MM.1S (cell line): ENCODE data around the gene SERPINB7.

ENCODE experiments used
- DNase-seq: peaks from one replicate; pipeline ENCODE4 v3.0.0-alpha.2; 2015
- H2AFZ ChIP-seq: fragments of 300-600 bp; sonication (generic); 2 replicates; pipeline ENCODE4 v1.6.0; 2016; ENCODE audit warnings: antibody characterized with exemption, low read length
- H3F3A ChIP-seq: fragments of 300-600 bp; sonication (generic); 2 replicates; pipeline ENCODE4 v1.6.1; 2016; ENCODE audit warnings: mild to moderate bottlenecking, antibody characterized with exemption, low read length, moderate library complexity, mixed read lengths; ENCODE audit not compliant: insufficient read depth
- H3K27ac ChIP-seq: fragments of 300-600 bp; sonication (generic); 2 replicates; pipeline ENCODE4 v1.5.1; 2016; ENCODE audit warnings: mild to moderate bottlenecking, low read length
- H3K27me3 ChIP-seq: fragments of 300-600 bp; sonication (generic); replicated peaks from 2 replicates; pipeline ENCODE4 v1.6.0; 2016; ENCODE audit warnings: low read length; ENCODE audit not compliant: insufficient read depth
- H3K36me3 ChIP-seq: fragments of 300-600 bp; sonication (generic); replicated peaks from 2 replicates; pipeline ENCODE4 v1.6.1; 2016; ENCODE audit warnings: mild to moderate bottlenecking, low read length, mixed read lengths; ENCODE audit not compliant: insufficient read depth
- H3K4me1 ChIP-seq: fragments of 300-600 bp; sonication (generic); 2 replicates; pipeline ENCODE4 v1.6.1; 2016; ENCODE audit warnings: low read length, mixed read lengths
- H3K4me2 ChIP-seq: fragments of 300-600 bp; sonication (generic); 2 replicates; pipeline ENCODE4 v1.6.0; 2016; ENCODE audit warnings: low read depth, low read length
- H3K4me3 ChIP-seq: fragments of 300-600 bp; sonication (generic); 2 replicates; pipeline ENCODE4 v1.5.1; 2016; ENCODE audit warnings: low read length, mixed read lengths
- H3K79me2 ChIP-seq: fragments of 300-600 bp; sonication (generic); 2 replicates; pipeline ENCODE4 v1.6.1; 2016; ENCODE audit warnings: mixed run types, low read length, mixed read lengths
- H3K9ac ChIP-seq: fragments of 300-600 bp; sonication (generic); 2 replicates; pipeline ENCODE4 v1.6.1; 2016; ENCODE audit warnings: low read length, mixed read lengths
- H3K9me2 ChIP-seq: fragments of 300-600 bp; sonication (generic); replicated peaks from 2 replicates; pipeline ENCODE4 v1.6.1; 2016; ENCODE audit warnings: mild to moderate bottlenecking, low read length, mixed read lengths; ENCODE audit not compliant: insufficient read depth
- H3K9me3 ChIP-seq: fragments of 300-600 bp; sonication (generic); replicated peaks from 2 replicates; pipeline ENCODE4 v1.6.1; 2016; ENCODE audit warnings: mild to moderate bottlenecking, low read length, mixed read lengths; ENCODE audit not compliant: insufficient read depth
- H4K20me1 ChIP-seq: fragments of 300-600 bp; sonication (generic); 2 replicates; pipeline ENCODE4 v1.6.1; 2016; ENCODE audit warnings: mild to moderate bottlenecking, low read length, moderate library complexity, mixed read lengths; ENCODE audit not compliant: insufficient read depth
- CTCF ChIP-seq: fragments of 300-600 bp; sonication (generic); IDR thresholded peaks from 2 replicates; pipeline ENCODE4 v1.5.1; 2016; ENCODE audit warnings: antibody characterized with exemption, low read length, mixed read lengths
- EZH2 ChIP-seq: fragments of 300-600 bp; sonication (generic); optimal IDR thresholded peaks from 2 replicates; pipeline ENCODE3; 2017; ENCODE audit warnings: low read depth, mild to moderate bottlenecking, antibody characterized with exemption, low read length, mixed read lengths
- EZH2phosphoT487 ChIP-seq: fragments of 300-600 bp; sonication (generic); IDR thresholded peaks from 2 replicates; pipeline ENCODE4 v1.6.1; 2018; ENCODE audit warnings: antibody characterized with exemption, low read length

SERPINB7 gene

GRCh38 chr18:63775166-63775730, at the start of gene SERPINB7:
TSS of gene SERPINB7 (plus strand) at chr18:63775418. CDS start at chr18:63782373, 6,955 bp downstream.
- DNase-seq = no peak
- no peaks in the 10 kb centered on the region for H3K27me3 ChIP-seq
- H4K20me1 ChIP-seq = no peaks in the 10 kb centered on the region
- no peak within 1 kb of the TSS for H3K9ac ChIP-seq
- H3K4me2 ChIP-seq = no peak within 1 kb of the TSS
- no peak within 1 kb of the TSS for H3K27ac ChIP-seq
- H3K9me2 ChIP-seq = no peaks in the 10 kb centered on the region
- H3K9me3 ChIP-seq = no peaks in the 10 kb centered on the region
- no peak within 1 kb of the TSS for H2AFZ ChIP-seq
- H3K4me1 ChIP-seq = no peaks in the 10 kb centered on the region
- no peak for TF ChIP-seq EZH2phosphoT487
- no peak for TF ChIP-seq CTCF
- no peak for TF ChIP-seq EZH2
- H3K36me3 ChIP-seq = no peaks in the 10 kb centered on the region
- H3K79me2 ChIP-seq = no peaks in the 10 kb centered on the region
- no peak within 1 kb of the TSS for H3K4me3 ChIP-seq
- H3F3A ChIP-seq = no peaks in the 10 kb centered on the region

GRCh38 chr18:63725682-63726480, 49.3 kb upstream of the SERPINB7 start:
- Histone ChIP-seq H3K4me1 (no peaks in the 10 kb centered on the region), H3K36me3 (no peaks in the 10 kb centered on the region), H4K20me1 (no peaks in the 10 kb centered on the region), H3K79me2 (no peaks in the 10 kb centered on the region), H3K27me3 (no peaks in the 10 kb centered on the region), H3K9ac (no peak overlapping the region), H3K4me3 (no peak overlapping the region), H3K4me2 (no peak overlapping the region), H2AFZ (no peak overlapping the region), H3K9me3 (no peaks in the 10 kb centered on the region), H3K27ac (no peak overlapping the region), H3K9me2 (no peaks in the 10 kb centered on the region), H3F3A (no peaks in the 10 kb centered on the region)
- no peak for DNase-seq
- no peak for TF ChIP-seq EZH2
- no peak for TF ChIP-seq CTCF
- no peak for TF ChIP-seq EZH2phosphoT487

- no peaks in the 10 kb centered on the region for H3F3A ChIP-seq
- TF ChIP-seq EZH2phosphoT487 (no peak), EZH2 (no peak), CTCF (no peak)
- H3K9ac ChIP-seq = no peak overlapping the region
- no peaks in the 10 kb centered on the region for H3K36me3 ChIP-seq
- no peak overlapping the region for H2AFZ ChIP-seq
- H4K20me1 ChIP-seq = no peaks in the 10 kb centered on the region
- no peaks in the 10 kb centered on the region for H3K27me3 ChIP-seq
- H3K4me2 ChIP-seq = no peak overlapping the region
- H3K79me2 ChIP-seq = no peaks in the 10 kb centered on the region
- no peak overlapping the region for H3K27ac ChIP-seq
- no peaks in the 10 kb centered on the region for H3K9me3 ChIP-seq
- H3K9me2 ChIP-seq = no peaks in the 10 kb centered on the region
- no peak for DNase-seq
- H3K4me3 ChIP-seq = no peak overlapping the region
- H3K4me1 ChIP-seq = no peaks in the 10 kb centered on the region
These were observed 44.4 kb upstream of the SERPINB7 start for GRCh38 chr18:63730773-63731172.
